ENCODE results near the gene CORO1A. TPM values are rescaled to one million over a fixed set of nuclear protein-coding genes. Genes with fewer than 3 reads are reported as not detected.
A peak's percentile ranks its signal among the peaks of the same experiment; 100 is the strongest.
"Not testable (repeated sequence)": the region's sequence is repeated elsewhere in the genome, so short reads cannot be mapped to it uniquely, and the experiment has no call there.

The CORO1A gene
- total RNA-seq, 1 donor from 2014 or later = 7.4 TPM

- DNase-seq (ENCODE audit: low spot score); intact Hi-C loops (cut with DNase I): not testable (repeated sequence)
Measured at GRCh38 chr16:30168746-30169145, 14.7 kb upstream of the CORO1A start.

GRCh38 chr16:30169416-30169815 lies 14.0 kb upstream of the CORO1A start:
- intact Hi-C loops (cut with DNase I); DNase-seq (ENCODE audit: low spot score): not testable (repeated sequence)

- intact Hi-C loops (cut with DNase I); DNase-seq (ENCODE audit: low spot score): not testable (repeated sequence)
Measured at GRCh38 chr16:30170145-30170544, 13.3 kb upstream of the CORO1A start.

- intact Hi-C loops (cut with DNase I) = no loop called here
- DNase-seq (ENCODE audit: low spot score) = no peak
Measured at GRCh38 chr16:30173054-30173453, 10.3 kb upstream of the CORO1A start.

GRCh38 chr16:30176876-30177275 lies 6.5 kb upstream of the CORO1A start:
- intact Hi-C loops (cut with DNase I) = not testable (repeated sequence)
- peak; percentile 86 for DNase-seq (ENCODE audit: low spot score)

- no peak for DNase-seq (ENCODE audit: low spot score)
- intact Hi-C loops (cut with DNase I) = no loop called here
Measured at GRCh38 chr16:30179195-30179594, 4.2 kb upstream of the CORO1A start.

- intact Hi-C loops (cut with DNase I) = no loop called here
- no peak for DNase-seq (ENCODE audit: low spot score)
Measured at GRCh38 chr16:30179931-30180330, 3.5 kb upstream of the CORO1A start.

- no peak for DNase-seq (ENCODE audit: low spot score)
- intact Hi-C loops (cut with DNase I) = no loop called here
Measured at GRCh38 chr16:30180741-30181140, 2.7 kb upstream of the CORO1A start.

- intact Hi-C loops (cut with DNase I) = no loop called here
- DNase-seq (ENCODE audit: low spot score) = peak; percentile 90
Measured at GRCh38 chr16:30184096-30184890, 891 bp downstream of the CORO1A start.

GRCh38 chr16:30184891-30185682 lies 1.7 kb downstream of the CORO1A start:
- intact Hi-C loops (cut with DNase I) = no loop called here
- peak; percentile 73 for DNase-seq (ENCODE audit: low spot score)

GRCh38 chr16:30185683-30186421 lies 2.5 kb downstream of the CORO1A start:
- intact Hi-C loops (cut with DNase I) = no loop called here
- peak; percentile 89 for DNase-seq (ENCODE audit: low spot score)

- DNase-seq (ENCODE audit: low spot score) = no peak
- intact Hi-C loops (cut with DNase I) = no loop called here
Measured at GRCh38 chr16:30186444-30186781, 3.0 kb downstream of the CORO1A start.

- intact Hi-C loops (cut with DNase I) = no loop called here
Measured at GRCh38 chr16:30186782-30187555, 3.6 kb downstream of the CORO1A start.

GRCh38 chr16:30187556-30187865 lies 4.1 kb downstream of the CORO1A start:
- intact Hi-C loops (cut with DNase I) = no loop called here
- no peak for DNase-seq (ENCODE audit: low spot score)

More at GRCh38 chr16:30186782-30187555, 3.6 kb downstream of the CORO1A start:
- peak; percentile 82 for DNase-seq (ENCODE audit: low spot score)

GRCh38 chr16:30187971-30188561 lies 4.7 kb downstream of the CORO1A start:
- no peak for DNase-seq (ENCODE audit: low spot score)
- intact Hi-C loops (cut with DNase I) = no loop called here

GRCh38 chr16:30191158-30191557 lies 7.8 kb downstream of the CORO1A start:
- intact Hi-C loops (cut with DNase I); DNase-seq (ENCODE audit: low spot score): not testable (repeated sequence)

- DNase-seq (ENCODE audit: low spot score); intact Hi-C loops (cut with DNase I): not testable (repeated sequence)
Measured at GRCh38 chr16:30193098-30193497, 9.7 kb downstream of the CORO1A start.

- intact Hi-C loops (cut with DNase I); DNase-seq (ENCODE audit: low spot score): not testable (repeated sequence)
Measured at GRCh38 chr16:30193615-30194014, 10.2 kb downstream of the CORO1A start, which contains the start of the genes BOLA2B and SLX1A. Gene BOLA2B (minus strand): TSS chr16:30193666. CDS start chr16:30193595, 71 bp downstream. Gene SLX1A (plus strand): TSS chr16:30193875. CDS start chr16:30194085, 210 bp downstream.
